Body of pancreas (tissue), 4 donors: ENCODE results near the gene INSR.

Experiments used
- POLR2A ChIP-seq, 3 donors: fragments of 450-650 bp; IDR thresholded peaks; one replicate each; pipeline ENCODE4 v1.6.1; 2016; ENCODE audit warnings: antibody characterized with exemption in 3 of 3, mild to moderate bottlenecking in 2 of 3
- TF ChIP-seq, protein P1 (sequence below), 7 experiments: fragments of 450-650 bp in 4 of 7; fragments of 200-600 bp in 3 of 7; sonication (generic) in 3 of 7; IDR thresholded peaks; one replicate each; pipeline ENCODE4 v1.5.1; 2016 to 2019; ENCODE audit warnings: antibody characterized with exemption in 7 of 7

DNA sequence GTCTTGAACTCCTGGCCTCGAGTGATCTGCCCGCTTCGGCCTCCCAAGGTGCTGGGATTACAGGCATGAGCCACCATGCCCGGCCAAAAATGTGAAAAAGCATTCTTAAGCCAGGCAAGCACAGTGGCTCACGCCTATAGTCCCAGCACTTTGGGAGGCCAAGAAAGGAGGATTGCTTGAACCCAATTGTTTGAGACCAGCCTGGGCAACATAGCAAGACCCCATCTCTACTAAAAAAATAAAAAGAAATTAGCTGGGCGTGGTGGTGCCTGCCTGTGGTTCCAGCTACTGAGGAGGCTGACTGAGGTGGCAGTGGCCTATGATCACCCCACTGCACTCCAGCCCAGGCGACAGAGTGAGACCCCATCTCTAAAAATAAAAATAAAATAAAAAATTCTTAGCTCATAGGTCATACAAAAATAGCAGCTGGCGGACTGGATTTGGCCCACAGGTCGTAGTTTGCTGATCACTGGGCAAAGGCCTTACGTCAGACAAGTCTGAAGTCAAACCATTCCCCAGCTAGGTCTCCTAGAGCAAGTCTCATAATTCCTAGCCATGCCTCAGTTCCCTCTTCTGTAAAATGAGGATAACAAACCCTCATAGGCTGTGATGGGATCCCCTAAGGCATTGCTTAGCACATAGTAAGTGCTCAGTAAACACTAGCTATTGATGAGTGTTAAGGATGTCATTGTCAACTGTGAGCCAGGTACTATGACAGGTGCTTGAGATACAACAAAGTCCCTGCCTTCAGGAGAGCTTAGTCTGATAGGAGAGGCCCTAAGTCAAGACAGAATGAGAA lies 36.0 kb downstream of the INSR start:
- TF ChIP-seq, protein P1, sequence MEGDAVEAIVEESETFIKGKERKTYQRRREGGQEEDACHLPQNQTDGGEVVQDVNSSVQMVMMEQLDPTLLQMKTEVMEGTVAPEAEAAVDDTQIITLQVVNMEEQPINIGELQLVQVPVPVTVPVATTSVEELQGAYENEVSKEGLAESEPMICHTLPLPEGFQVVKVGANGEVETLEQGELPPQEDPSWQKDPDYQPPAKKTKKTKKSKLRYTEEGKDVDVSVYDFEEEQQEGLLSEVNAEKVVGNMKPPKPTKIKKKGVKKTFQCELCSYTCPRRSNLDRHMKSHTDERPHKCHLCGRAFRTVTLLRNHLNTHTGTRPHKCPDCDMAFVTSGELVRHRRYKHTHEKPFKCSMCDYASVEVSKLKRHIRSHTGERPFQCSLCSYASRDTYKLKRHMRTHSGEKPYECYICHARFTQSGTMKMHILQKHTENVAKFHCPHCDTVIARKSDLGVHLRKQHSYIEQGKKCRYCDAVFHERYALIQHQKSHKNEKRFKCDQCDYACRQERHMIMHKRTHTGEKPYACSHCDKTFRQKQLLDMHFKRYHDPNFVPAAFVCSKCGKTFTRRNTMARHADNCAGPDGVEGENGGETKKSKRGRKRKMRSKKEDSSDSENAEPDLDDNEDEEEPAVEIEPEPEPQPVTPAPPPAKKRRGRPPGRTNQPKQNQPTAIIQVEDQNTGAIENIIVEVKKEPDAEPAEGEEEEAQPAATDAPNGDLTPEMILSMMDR (IDR thresholded peaks at IDR 0.05), result no peak
- no peak for TF ChIP-seq POLR2A (IDR thresholded peaks at IDR 0.05)
